ENCODE measurements around the gene CZIB. TPM values are rescaled to one million over a fixed set of nuclear protein-coding genes. Genes with fewer than 3 reads are reported as not detected.

The CZIB gene
- total RNA-seq, 1 experiment from 2014 or later = 43.1 TPM

DNA sequence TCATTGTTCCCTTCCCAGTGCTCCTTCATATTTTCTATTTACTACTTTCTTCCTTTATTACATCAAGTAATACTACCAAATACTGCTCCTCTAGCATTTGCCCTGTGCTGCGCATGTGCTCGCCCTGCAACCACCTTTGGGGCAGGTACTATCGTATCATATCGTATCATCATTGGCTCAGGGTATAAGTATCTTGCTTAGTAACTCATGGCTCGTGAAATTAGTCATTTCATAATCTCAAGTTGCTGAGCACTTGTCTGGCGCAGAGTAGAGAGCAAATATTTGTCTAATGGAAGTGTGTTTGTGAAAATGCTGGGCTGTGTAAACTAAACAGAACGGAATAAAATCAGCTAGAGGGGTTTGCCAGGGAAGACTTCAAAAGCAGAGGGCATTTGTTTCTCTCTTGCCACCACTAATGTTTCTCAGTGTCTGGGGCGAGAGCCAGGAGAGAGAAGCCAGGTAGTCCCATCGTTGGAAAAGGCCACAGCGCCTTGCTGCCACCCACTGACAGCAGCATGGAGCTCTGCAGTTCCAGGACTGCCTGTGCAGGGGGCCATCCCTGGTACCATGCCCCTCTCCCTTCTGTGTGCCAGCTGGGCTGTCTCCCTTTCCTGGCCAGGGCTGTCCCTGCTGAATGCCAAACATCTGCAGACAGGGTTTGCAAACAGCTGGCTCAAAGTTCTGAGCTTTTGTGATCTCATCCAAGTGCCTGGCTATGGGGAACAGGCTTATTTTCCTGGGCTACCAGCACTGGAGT lies 43.8 kb downstream of the CZIB start:
- RAD21 ChIA-PET (ENCODE audit: low non-redundant PET in 1 of 2, low total read pairs in 2 of 2, uncharacterized antibody in 2 of 2, unreplicated experiment in 2 of 2) = no interaction called here
- POLR2A ChIA-PET = no interaction called here
- no peak for DNase-seq (ENCODE audit: low read depth, low spot score)
- no peak overlapping the region for H2AFZ ChIP-seq (ENCODE audit: low read depth, low read length, poor library complexity, severe bottlenecking)
- intact Hi-C loops (cut with micrococcal nuclease) = no loop called here
- H3K9ac ChIP-seq (ENCODE audit: low read length) = no peak overlapping the region
- H3K4me2 ChIP-seq (ENCODE audit: low read length) = no peak overlapping the region
- no peaks in the 10 kb centered on the region for H4K20me1 ChIP-seq (ENCODE audit: insufficient read depth)
- no peaks in the 10 kb centered on the region for H3K9me3 ChIP-seq (ENCODE audit: control insufficient read depth in 1 of 2, insufficient read depth in 1 of 2, low read depth in 1 of 2, low read length in 2 of 2)
- H3K4me1 ChIP-seq (ENCODE audit: control insufficient read depth in 1 of 2, insufficient read depth in 2 of 2, low read length in 2 of 2) = peaks cover 3 to 6% of the 10 kb centered on the region in 2 experiments; a peak in 3 of 4 replicates
- H3K4me3 ChIP-seq (replicated peaks in 1 of 2; ENCODE audit: low read depth in 1 of 2, low read length in 2 of 2) = no peak overlapping the region
- no peaks in the 10 kb centered on the region for H3K79me2 ChIP-seq (ENCODE audit: insufficient read depth, low read length)
- ATAC-seq = no peak
- H3K27me3 ChIP-seq (ENCODE audit: insufficient read depth, low read length) = no peaks in the 10 kb centered on the region
- no peak overlapping the region for H3K27ac ChIP-seq (ENCODE audit: low read depth, low read length)
- no TSS peak for BruUV-seq (replicated peaks)
- CTCF ChIA-PET = interaction anchor here (0.8 kb wide), 1 partner anchor 272 kb away, joined by 4 read pairs; no protein-coding TSS in a partner anchor
- H3K36me3 ChIP-seq (ENCODE audit: control insufficient read depth in 1 of 2, insufficient read depth in 2 of 2, low read length in 2 of 2) = no peaks in the 10 kb centered on the region
- TF ChIP-seq RAD21 (IDR thresholded peaks at IDR 0.05; ENCODE audit: low read depth) (peak; percentile 46), ELF1 (IDR thresholded peaks at IDR 0.05; ENCODE audit: borderline replicate concordance, low read depth) (no peak)
- TF ChIP-seq, protein P1, sequence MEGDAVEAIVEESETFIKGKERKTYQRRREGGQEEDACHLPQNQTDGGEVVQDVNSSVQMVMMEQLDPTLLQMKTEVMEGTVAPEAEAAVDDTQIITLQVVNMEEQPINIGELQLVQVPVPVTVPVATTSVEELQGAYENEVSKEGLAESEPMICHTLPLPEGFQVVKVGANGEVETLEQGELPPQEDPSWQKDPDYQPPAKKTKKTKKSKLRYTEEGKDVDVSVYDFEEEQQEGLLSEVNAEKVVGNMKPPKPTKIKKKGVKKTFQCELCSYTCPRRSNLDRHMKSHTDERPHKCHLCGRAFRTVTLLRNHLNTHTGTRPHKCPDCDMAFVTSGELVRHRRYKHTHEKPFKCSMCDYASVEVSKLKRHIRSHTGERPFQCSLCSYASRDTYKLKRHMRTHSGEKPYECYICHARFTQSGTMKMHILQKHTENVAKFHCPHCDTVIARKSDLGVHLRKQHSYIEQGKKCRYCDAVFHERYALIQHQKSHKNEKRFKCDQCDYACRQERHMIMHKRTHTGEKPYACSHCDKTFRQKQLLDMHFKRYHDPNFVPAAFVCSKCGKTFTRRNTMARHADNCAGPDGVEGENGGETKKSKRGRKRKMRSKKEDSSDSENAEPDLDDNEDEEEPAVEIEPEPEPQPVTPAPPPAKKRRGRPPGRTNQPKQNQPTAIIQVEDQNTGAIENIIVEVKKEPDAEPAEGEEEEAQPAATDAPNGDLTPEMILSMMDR (IDR thresholded peaks at IDR 0.05 in 2 of 3, conservative IDR thresholded peaks at IDR 0.05 in 1 of 3; ENCODE audit: borderline replicate concordance in 1 of 3, insufficient read depth in 1 of 3, low read depth in 2 of 3, low read length in 2 of 3) = 0 out of 6 replicates have a peak, but pooled peaks of 1 of the 3 experiments have one; percentile 14
- no peaks in the 10 kb centered on the region for H3K9me2 ChIP-seq (ENCODE audit: insufficient read depth)

Measured in HCT116 (cell line).